IMR-90 (cell line): Measurements from ENCODE around the gene ITPRIP. TPM values are rescaled to one million over a fixed set of nuclear protein-coding genes. Genes with fewer than 3 reads are reported as not detected.

ENCODE experiments used
- polyA plus RNA-seq, 3 experiments: library from polyadenylated mRNA; depleted of rRNA; stranded (reverse); fragments of >200 nt; gene quantifications; 2 replicates each; pipeline ENCODE4 v1.2.3, GENCODE V29; 2012; ENCODE audit warnings: low replicate concordance in 1 of 3
- total RNA-seq: library from RNA; depleted of rRNA; stranded (reverse); fragments of >200 nt; gene quantifications from 2 replicates; pipeline ENCODE4 v1.2.3, GENCODE V29; 2012
- TF ChIP-seq, protein P1 (sequence below): conservative IDR thresholded peaks from 2 replicates; pipeline ENCODE4 v1.5.1; 2012; ENCODE audit warnings: mild to moderate bottlenecking, low read depth, low read length, improper control_type of control experiment

Gene ITPRIP
- total and polyA plus RNA-seq, 2 of the 4 experiments (the other 2 are of a cell fraction), result 7.5 to 31.9 TPM

DNA sequence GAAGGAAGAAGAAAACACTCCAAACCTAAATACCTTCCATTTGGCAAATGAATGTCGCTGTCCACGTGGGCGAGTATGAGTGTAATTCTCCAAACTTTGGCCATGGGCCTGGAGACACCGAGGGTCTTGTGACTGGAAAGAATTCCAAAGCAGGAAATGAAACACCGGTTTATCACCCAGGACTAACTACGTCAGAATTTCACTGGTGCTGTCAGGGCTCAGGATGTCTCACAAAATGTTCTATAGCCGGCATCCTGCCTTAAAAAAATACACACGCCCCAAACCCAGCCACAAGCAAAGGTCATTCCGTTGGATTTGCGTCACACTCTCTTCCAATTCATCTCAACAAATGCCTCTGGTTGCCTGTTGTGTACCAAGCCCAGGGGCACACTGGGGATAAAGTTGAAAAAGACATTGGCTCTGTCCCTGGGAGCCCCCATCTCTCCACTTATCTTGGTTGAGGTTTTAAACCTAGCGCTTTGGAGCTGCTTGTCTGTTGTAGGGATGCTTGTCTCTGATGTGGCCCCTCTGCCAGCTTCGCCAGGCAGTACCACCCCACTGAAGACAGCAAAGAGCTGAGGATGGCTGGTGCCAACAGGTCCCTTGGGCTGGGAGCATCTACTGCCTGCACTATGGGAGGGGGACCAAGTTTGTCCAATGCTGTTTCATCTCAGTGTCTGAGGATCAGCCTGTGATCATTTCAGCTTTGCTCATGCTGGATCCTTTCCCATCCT is 38.1 kb downstream of the ITPRIP start (continued):
- TF ChIP-seq, protein P1, sequence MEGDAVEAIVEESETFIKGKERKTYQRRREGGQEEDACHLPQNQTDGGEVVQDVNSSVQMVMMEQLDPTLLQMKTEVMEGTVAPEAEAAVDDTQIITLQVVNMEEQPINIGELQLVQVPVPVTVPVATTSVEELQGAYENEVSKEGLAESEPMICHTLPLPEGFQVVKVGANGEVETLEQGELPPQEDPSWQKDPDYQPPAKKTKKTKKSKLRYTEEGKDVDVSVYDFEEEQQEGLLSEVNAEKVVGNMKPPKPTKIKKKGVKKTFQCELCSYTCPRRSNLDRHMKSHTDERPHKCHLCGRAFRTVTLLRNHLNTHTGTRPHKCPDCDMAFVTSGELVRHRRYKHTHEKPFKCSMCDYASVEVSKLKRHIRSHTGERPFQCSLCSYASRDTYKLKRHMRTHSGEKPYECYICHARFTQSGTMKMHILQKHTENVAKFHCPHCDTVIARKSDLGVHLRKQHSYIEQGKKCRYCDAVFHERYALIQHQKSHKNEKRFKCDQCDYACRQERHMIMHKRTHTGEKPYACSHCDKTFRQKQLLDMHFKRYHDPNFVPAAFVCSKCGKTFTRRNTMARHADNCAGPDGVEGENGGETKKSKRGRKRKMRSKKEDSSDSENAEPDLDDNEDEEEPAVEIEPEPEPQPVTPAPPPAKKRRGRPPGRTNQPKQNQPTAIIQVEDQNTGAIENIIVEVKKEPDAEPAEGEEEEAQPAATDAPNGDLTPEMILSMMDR, result no peak
